HEK293T (cell line): ENCODE data around the gene ADAMTS9.

Experiments used
- ARNT ChIP-seq: fragments of 450-650 bp; IDR thresholded peaks from 2 replicates; pipeline ENCODE4 v1.6.1; 2017; ENCODE audit warnings: mild to moderate bottlenecking
- BHLHE40 ChIP-seq: fragments of 450-650 bp; IDR thresholded peaks from 2 replicates; pipeline ENCODE4 v1.6.1; 2016; ENCODE audit warnings: mild to moderate bottlenecking, moderate library complexity, borderline replicate concordance
- ELF4 ChIP-seq: fragments of 450-650 bp; IDR thresholded peaks from 2 replicates; pipeline ENCODE4 v1.6.1; 2017; ENCODE audit warnings: antibody characterized with exemption
- FOXA1 ChIP-seq: fragments of 450-650 bp; IDR thresholded peaks from 2 replicates; pipeline ENCODE4 v1.6.1; 2016; ENCODE audit warnings: mild to moderate bottlenecking
- FOXM1 ChIP-seq: fragments of 450-650 bp; IDR thresholded peaks from 2 replicates; pipeline ENCODE4 v1.6.1; 2017; ENCODE audit warnings: mild to moderate bottlenecking, borderline replicate concordance
- HDGF ChIP-seq: fragments of 450-650 bp; IDR thresholded peaks from 2 replicates; pipeline ENCODE4 v1.6.1; 2017; ENCODE audit warnings: antibody characterized with exemption, borderline replicate concordance
- L3MBTL2 ChIP-seq: fragments of 450-650 bp; conservative IDR thresholded peaks from 2 replicates; pipeline ENCODE4 v1.6.1; 2016; ENCODE audit warnings: mild to moderate bottlenecking
- NFRKB ChIP-seq: fragments of 450-650 bp; IDR thresholded peaks from 2 replicates; pipeline ENCODE4 v1.6.1; 2016; ENCODE audit warnings: mild to moderate bottlenecking, moderate library complexity
- PKNOX1 ChIP-seq: fragments of 450-650 bp; IDR thresholded peaks from 2 replicates; pipeline ENCODE4 v1.6.1; 2016
- SP1 ChIP-seq: fragments of 450-650 bp; IDR thresholded peaks from 2 replicates; pipeline ENCODE4 v1.6.1; 2017
- SUZ12 ChIP-seq: fragments of 450-650 bp; IDR thresholded peaks from 2 replicates; pipeline ENCODE4 v1.6.1; 2016; ENCODE audit warnings: mild to moderate bottlenecking
- TARDBP ChIP-seq: fragments of 450-650 bp; IDR thresholded peaks from 2 replicates; pipeline ENCODE4 v1.6.1; 2016
- ZNF384 ChIP-seq: fragments of 450-650 bp; IDR thresholded peaks from 2 replicates; pipeline ENCODE4 v1.6.1; 2016

DNA sequence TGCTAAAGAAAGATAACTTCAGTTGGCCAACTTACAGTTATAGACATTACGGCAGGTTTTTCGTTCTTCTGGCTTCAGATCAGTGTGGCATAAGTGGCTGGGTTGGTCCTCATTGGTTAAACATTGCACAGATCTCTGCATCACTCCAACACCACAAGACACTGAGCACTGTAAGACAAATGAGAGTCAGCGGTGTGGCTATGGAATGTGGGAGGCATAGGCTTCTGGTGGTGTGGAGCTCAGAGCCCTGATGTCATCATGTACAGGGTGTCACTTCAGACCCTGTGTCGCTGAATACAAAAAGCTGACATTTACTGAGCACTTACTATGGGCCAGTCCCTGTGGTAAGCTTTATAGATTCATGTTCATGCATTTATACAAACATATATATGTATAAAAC lies 146.0 kb downstream of the ADAMTS9 start:
- TF ChIP-seq FOXM1: no peak
- no peak for TF ChIP-seq L3MBTL2
- TF ChIP-seq SP1: no peak
- TF ChIP-seq HDGF: no peak
- no peak for TF ChIP-seq NFRKB
- TF ChIP-seq ZNF384: no peak
- TF ChIP-seq ELF4: no peak
- no peak for TF ChIP-seq BHLHE40
- TF ChIP-seq FOXA1: no peak
- TF ChIP-seq SUZ12: no peak
- no peak for TF ChIP-seq PKNOX1
- TF ChIP-seq ARNT: no peak
- TF ChIP-seq TARDBP: no peak
